Memory B cell (primary cell): ENCODE measurements around the gene ZNF790.

Experiments used
- ATAC-seq: fragments of 150-1000 bp; cut with Tn5 transposase; 2 replicates; pipeline ENCODE4 v1.10.0; 2021; ENCODE audit warnings: low read depth, mild to moderate bottlenecking, moderate library complexity
- DNase-seq, 2 donors: peaks; one replicate each; pipeline ENCODE4 v3.0.0; 2022; ENCODE audit warnings: low spot score in 2 of 2
- H3K27ac Mint-ChIP-seq: one replicate; pipeline ENCODE4 v1.8.0; 2022; ENCODE audit warnings: mild to moderate bottlenecking, moderate library complexity, mixed read lengths
- H3K27me3 Mint-ChIP-seq: one replicate; pipeline ENCODE4 v1.8.0; 2022; ENCODE audit warnings: mixed read lengths
- H3K36me3 Mint-ChIP-seq: one replicate; pipeline ENCODE4 v1.8.0; 2022; ENCODE audit warnings: mild to moderate bottlenecking, mixed read lengths
- H3K4me1 Mint-ChIP-seq: one replicate; pipeline ENCODE4 v1.8.0; 2022; ENCODE audit warnings: mixed read lengths
- H3K4me3 Mint-ChIP-seq: one replicate; pipeline ENCODE4 v1.8.0; 2022; ENCODE audit warnings: mild to moderate bottlenecking, moderate library complexity, mixed read lengths
- H3K9me3 Mint-ChIP-seq: one replicate; pipeline ENCODE4 v1.8.0; 2022; ENCODE audit warnings: mixed read lengths

Gene ZNF790

GRCh38 chr19:36837906-36838783, at the start of gene ZNF790:
Gene ZNF790 (minus strand): TSS chr19:36838387. CDS start chr19:36825619, 12,768 bp downstream.
- peaks cover 5% of the 10 kb centered on the region for H3K4me1 Mint-ChIP-seq
- H3K27ac Mint-ChIP-seq, result peak within 1 kb of the TSS; percentile 5
- DNase-seq (peak; percentile 75 to 89), ATAC-seq (peak; percentile 93)
- peaks cover 33% of the 10 kb centered on the region for H3K36me3 Mint-ChIP-seq
- H3K27me3 Mint-ChIP-seq, result no peaks in the 10 kb centered on the region
- peaks cover 11% of the 10 kb centered on the region for H3K9me3 Mint-ChIP-seq
- H3K4me3 Mint-ChIP-seq, result peak within 1 kb of the TSS; percentile 50

GRCh38 chr19:36876993-36877938, 39.1 kb upstream of the ZNF790 start:
- peaks cover 26% of the 10 kb centered on the region for H3K9me3 Mint-ChIP-seq
- H3K27ac Mint-ChIP-seq, result no peak overlapping the region

GRCh38 chr19:36851898-36852297, 13.7 kb upstream of the ZNF790 start:
- Mint-ChIP-seq H3K27me3 (no peaks in the 10 kb centered on the region), H3K27ac (no peak overlapping the region), H3K4me1 (peaks cover 6% of the 10 kb centered on the region), H3K9me3 (peaks cover 11% of the 10 kb centered on the region), H3K4me3 (no peak overlapping the region), H3K36me3 (peaks cover 26% of the 10 kb centered on the region)
- no peak for ATAC-seq
- DNase-seq, result no peak

More at GRCh38 chr19:36876993-36877938, 39.1 kb upstream of the ZNF790 start:
- no peak for ATAC-seq
- Mint-ChIP-seq H3K27me3 (no peaks in the 10 kb centered on the region), H3K4me3 (no peak overlapping the region), H3K4me1 (no peaks in the 10 kb centered on the region), H3K36me3 (peaks cover 54% of the 10 kb centered on the region)
- DNase-seq, result no peak

- peaks cover 9% of the 10 kb centered on the region for H3K9me3 Mint-ChIP-seq
- no peaks in the 10 kb centered on the region for H3K27me3 Mint-ChIP-seq
- H3K4me1 Mint-ChIP-seq, result peaks cover 8% of the 10 kb centered on the region
- no peak within 1 kb of the TSS for H3K4me3 Mint-ChIP-seq
- no peak within 1 kb of the TSS for H3K27ac Mint-ChIP-seq
- peaks cover 22% of the 10 kb centered on the region for H3K36me3 Mint-ChIP-seq
- ATAC-seq (peak; percentile 82), DNase-seq (peak; percentile 75 to 77)
Observed at GRCh38 chr19:36850559-36851442, 12.6 kb upstream of the ZNF790 start, which contains the start of gene ZNF345. Gene ZNF345 (plus strand): TSS chr19:36850876. CDS start chr19:36876831, 25,955 bp downstream.

- H3K4me3 Mint-ChIP-seq, result no peak overlapping the region
- peaks cover 8% of the 10 kb centered on the region for H3K4me1 Mint-ChIP-seq
- no peaks in the 10 kb centered on the region for H3K27me3 Mint-ChIP-seq
- no peak overlapping the region for H3K27ac Mint-ChIP-seq
- DNase-seq, result peak; percentile 78 to 79
- peaks cover 23% of the 10 kb centered on the region for H3K36me3 Mint-ChIP-seq
- ATAC-seq, result peak; percentile 87
- H3K9me3 Mint-ChIP-seq, result peaks cover 10% of the 10 kb centered on the region
Observed at GRCh38 chr19:36849701-36850558, 11.7 kb upstream of the ZNF790 start.

GRCh38 chr19:36847968-36848367, 9.8 kb upstream of the ZNF790 start:
- DNase-seq (no peak), ATAC-seq (no peak)
- H3K9me3 Mint-ChIP-seq, result peaks cover 8% of the 10 kb centered on the region
- peaks cover 5% of the 10 kb centered on the region for H3K4me1 Mint-ChIP-seq
- H3K27me3 Mint-ChIP-seq, result no peaks in the 10 kb centered on the region
- no peak overlapping the region for H3K4me3 Mint-ChIP-seq
- H3K27ac Mint-ChIP-seq, result no peak overlapping the region
- peaks cover 21% of the 10 kb centered on the region for H3K36me3 Mint-ChIP-seq

- peaks cover 5% of the 10 kb centered on the region for H3K4me1 Mint-ChIP-seq
- peak overlapping the region; percentile 5 for H3K27ac Mint-ChIP-seq
- H3K9me3 Mint-ChIP-seq, result peaks cover 11% of the 10 kb centered on the region
- no peak for ATAC-seq
- DNase-seq, result no peak
- H3K27me3 Mint-ChIP-seq, result no peaks in the 10 kb centered on the region
- H3K4me3 Mint-ChIP-seq, result peak overlapping the region; percentile 50
- peaks cover 30% of the 10 kb centered on the region for H3K36me3 Mint-ChIP-seq
Observed at GRCh38 chr19:36838784-36839324, 667 bp upstream of the ZNF790 start.

- no peak for ATAC-seq
- Mint-ChIP-seq H3K36me3 (peaks cover 33% of the 10 kb centered on the region), H3K4me3 (no peak overlapping the region), H3K9me3 (peaks cover 12% of the 10 kb centered on the region), H3K27ac (no peak overlapping the region), H3K27me3 (no peaks in the 10 kb centered on the region), H3K4me1 (peaks cover 5% of the 10 kb centered on the region)
- DNase-seq, result no peak
Observed at GRCh38 chr19:36837176-36837905, 846 bp downstream of the ZNF790 start.

GRCh38 chr19:36833430-36833829, 4.8 kb downstream of the ZNF790 start:
- no peaks in the 10 kb centered on the region for H3K4me1 Mint-ChIP-seq
- no peak overlapping the region for H3K4me3 Mint-ChIP-seq
- peaks cover 48% of the 10 kb centered on the region for H3K36me3 Mint-ChIP-seq
- no peaks in the 10 kb centered on the region for H3K27me3 Mint-ChIP-seq
- H3K27ac Mint-ChIP-seq, result no peak overlapping the region
- H3K9me3 Mint-ChIP-seq, result peaks cover 19% of the 10 kb centered on the region
- DNase-seq (no peak), ATAC-seq (no peak)

GRCh38 chr19:36821758-36822157, 16.4 kb downstream of the ZNF790 start:
- H3K36me3 Mint-ChIP-seq, result peaks cover 64% of the 10 kb centered on the region
- H3K4me1 Mint-ChIP-seq, result no peaks in the 10 kb centered on the region
- ATAC-seq (no peak), DNase-seq (no peak)
- peaks cover 15% of the 10 kb centered on the region for H3K9me3 Mint-ChIP-seq
- H3K27me3 Mint-ChIP-seq, result no peaks in the 10 kb centered on the region
- H3K27ac Mint-ChIP-seq, result no peak overlapping the region
- no peak overlapping the region for H3K4me3 Mint-ChIP-seq

GRCh38 chr19:36819130-36819630, 19.0 kb downstream of the ZNF790 start:
- Mint-ChIP-seq H3K27me3 (no peaks in the 10 kb centered on the region), H3K27ac (no peak overlapping the region), H3K9me3 (peaks cover 6% of the 10 kb centered on the region), H3K4me1 (no peaks in the 10 kb centered on the region), H3K36me3 (peaks cover 52% of the 10 kb centered on the region), H3K4me3 (no peak overlapping the region)
- ATAC-seq (no peak), DNase-seq (no peak)

- no peaks in the 10 kb centered on the region for H3K4me1 Mint-ChIP-seq
- no peak overlapping the region for H3K27ac Mint-ChIP-seq
- DNase-seq (no peak), ATAC-seq (no peak)
- peaks cover 51% of the 10 kb centered on the region for H3K36me3 Mint-ChIP-seq
- H3K4me3 Mint-ChIP-seq, result no peak overlapping the region
- H3K9me3 Mint-ChIP-seq, result peaks cover 21% of the 10 kb centered on the region
- no peaks in the 10 kb centered on the region for H3K27me3 Mint-ChIP-seq
Observed at GRCh38 chr19:36807029-36807428, 31.2 kb downstream of the ZNF790 start.
